ENCODE measurements around the gene GJD3. TPM values are rescaled to one million over a fixed set of nuclear protein-coding genes. Genes with fewer than 3 reads are reported as not detected.

Gene GJD3
- total and polyA plus RNA-seq, 12 donors = 0.44 to 8.7 (median 1.9) TPM; not detected in 3

- H3K36me3 ChIP-seq (replicated peaks in 1 of 2) = no peaks in the 10 kb centered on the region
- H3K4me1 ChIP-seq (replicated peaks in 1 of 2) = peaks cover 46 to 93% of the 10 kb centered on the region in 2 donors
- no peak overlapping the region for H3K4me3 ChIP-seq
- no peak for DNase-seq
- WGBS, 4 donors = 58 to 81% (median 65%) methylated on average over 5 to 7 of the region's 7 CpGs
- no peaks in the 10 kb centered on the region for H3K9me3 ChIP-seq (replicated peaks in 1 of 3)
- TF ChIP-seq POLR2A (IDR thresholded peaks at IDR 0.05) (no peak), CTCF (IDR thresholded peaks at IDR 0.05) (no peak)
- H3K27ac ChIP-seq = peak overlapping the region in 3 of 5 donors; percentile 52 to 90 (median 56)
- no peaks in the 10 kb centered on the region for H3K27me3 ChIP-seq
- intact Hi-C loops (cut with DNase I) = no loop called here
These were observed 50.6 kb downstream of the GJD3 start for GRCh38 chr17:40313668-40314583.

Small RNA genes within 50 kb of the gene (small RNA-seq; reads per million reads assigned to genes)
- 0 reads per million in 2 donors for gene RF00019
- 0 reads per million in 2 donors for gene RNA5SP441

Other genes starting within 250 kb of the GJD3 start
- gene MSL1, start 242.8 kb downstream of the GJD3 start, total RNA-seq = 100 to 1,000 TPM in 1 of 9 donors, 10 to 100 TPM in 8; 47.8 to 100 (median 68.2) TPM
- gene MSL1, start 242.8 kb downstream of the GJD3 start, polyA plus RNA-seq = 100 to 1,000 TPM in 2 of 3 donors, 10 to 100 TPM in 1; 74.2 to 143 (median 128) TPM
- gene CASC3, start 224.2 kb downstream of the GJD3 start, total RNA-seq = 10 to 100 TPM; 31.0 to 72.4 (median 60.9) TPM
- 10 to 100 TPM; 36.2 to 65.1 (median 57.5) TPM for gene CASC3, start 224.2 kb downstream of the GJD3 start, polyA plus RNA-seq
- gene RAPGEFL1, start 187.3 kb downstream of the GJD3 start, total RNA-seq = 1 to 10 TPM in 8 of 9 donors, under 1 TPM in 1; 0.24 to 5.7 (median 3.7) TPM
- gene RAPGEFL1, start 187.3 kb downstream of the GJD3 start, polyA plus RNA-seq = 10 to 100 TPM in 1 of 3 donors, 1 to 10 TPM in 2; 1.7 to 18.5 (median 7.3) TPM
- gene WIPF2, start 145.4 kb downstream of the GJD3 start, total RNA-seq = 10 to 100 TPM in 7 of 9 donors, 1 to 10 TPM in 2; 5.2 to 30.2 (median 17.4) TPM
- gene WIPF2, start 145.4 kb downstream of the GJD3 start, polyA plus RNA-seq = 10 to 100 TPM in 2 of 3 donors, 1 to 10 TPM in 1; 5.7 to 17.8 (median 13.0) TPM
- gene CDC6, start 76.9 kb downstream of the GJD3 start, total RNA-seq = 10 to 100 TPM in 2 of 9 donors, 1 to 10 TPM in 6, under 1 TPM in 1; 0.69 to 12.1 (median 2.7) TPM
- 10 to 100 TPM in 1 of 3 donors, 1 to 10 TPM in 2; 1.0 to 31.3 (median 1.0) TPM for gene CDC6, start 76.9 kb downstream of the GJD3 start, polyA plus RNA-seq
- 10 to 100 TPM in 8 of 9 donors, 1 to 10 TPM in 1; 4.7 to 51.8 (median 33.0) TPM for gene RARA, start 55.6 kb downstream of the GJD3 start, total RNA-seq
- 10 to 100 TPM; 12.7 to 58.2 (median 26.8) TPM for gene RARA, start 55.6 kb downstream of the GJD3 start, polyA plus RNA-seq
- gene TOP2A, start 53.2 kb upstream of the GJD3 start, total RNA-seq = 10 to 100 TPM in 1 of 9 donors, 1 to 10 TPM in 8; 1.9 to 51.1 (median 4.0) TPM
- gene TOP2A, start 53.2 kb upstream of the GJD3 start, polyA plus RNA-seq = 1 to 10 TPM in 2 of 3 donors, under 1 TPM in 1; 0.32 to 3.9 (median 1.2) TPM
- gene IGFBP4, start 78.7 kb upstream of the GJD3 start, total RNA-seq = 100 to 1,000 TPM in 8 of 9 donors, 10 to 100 TPM in 1; 21.4 to 458 (median 235) TPM
- 100 to 1,000 TPM; 126 to 335 (median 276) TPM for gene IGFBP4, start 78.7 kb upstream of the GJD3 start, polyA plus RNA-seq
- under 1 TPM in 3 of 9 donors, not detected in 6; 0.11 to 0.32 (median 0.14) TPM for gene TNS4, start 136.9 kb upstream of the GJD3 start, total RNA-seq
- under 1 TPM in 2 of 3 donors, not detected in 1; 0.07 to 0.08 TPM for gene TNS4, start 136.9 kb upstream of the GJD3 start, polyA plus RNA-seq
- 1 to 10 TPM in 1 of 9 donors, under 1 TPM in 6, not detected in 2; 0.06 to 1.0 (median 0.44) TPM for gene CCR7, start 200.7 kb upstream of the GJD3 start, total RNA-seq
- under 1 TPM; 0.11 to 0.40 (median 0.30) TPM for gene CCR7, start 200.7 kb upstream of the GJD3 start, polyA plus RNA-seq